ENCODE results near the gene FHIT. TPM values are rescaled to one million over a fixed set of nuclear protein-coding genes. Genes with fewer than 3 reads are reported as not detected.

Gene FHIT
- polyA plus RNA-seq = 14.7 and 17.5 TPM in 2 replicates

DNA sequence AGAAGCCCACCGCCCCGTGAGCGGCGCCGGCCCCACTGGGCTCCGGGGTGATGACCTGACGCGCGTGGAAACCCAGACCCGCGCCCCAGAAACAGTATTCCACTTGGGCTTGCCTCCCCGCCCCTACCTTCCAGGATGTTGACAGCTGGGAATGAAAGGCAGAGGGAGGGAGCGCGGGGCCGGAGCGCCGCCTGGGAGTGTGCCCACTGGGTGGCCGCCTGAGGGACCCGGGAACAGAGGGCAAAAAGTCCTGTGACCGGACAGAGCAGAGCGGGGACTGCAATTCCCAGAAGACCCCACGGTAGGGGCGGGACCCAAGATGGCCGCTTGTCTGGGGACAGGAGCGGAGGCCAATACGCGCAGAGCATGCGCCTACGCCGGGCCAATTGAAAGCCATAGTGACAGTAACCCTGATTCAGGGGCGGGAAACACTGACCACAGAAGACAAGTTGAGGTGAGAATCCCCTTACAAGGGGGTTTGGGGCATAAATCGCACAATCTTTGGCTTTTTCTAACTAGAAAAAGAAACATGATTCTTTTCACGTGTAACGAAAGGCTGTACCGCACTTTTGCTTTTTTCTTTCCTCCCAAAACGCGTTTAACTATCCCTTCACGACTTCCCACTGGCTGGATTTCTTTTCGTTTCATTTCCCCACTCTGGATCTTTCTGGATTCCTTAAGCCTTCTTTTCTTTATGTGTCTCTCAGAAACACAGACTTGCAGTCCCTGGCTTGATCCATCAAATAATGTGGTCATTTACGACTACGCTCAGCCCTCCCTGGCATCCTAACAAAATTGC is at the start of gene FHIT:
Gene FHIT (minus strand): TSS at position 279 of the 799 bp plus-strand sequence.

Measured in Purkinje cell (primary cell).